ENCODE data around the gene NFKBIA. TPM values are rescaled to one million over a fixed set of nuclear protein-coding genes. Genes with fewer than 3 reads are reported as not detected.

Gene NFKBIA
- total RNA-seq, 1 donor from 2014 or later = 331 TPM

GRCh38 chr14:35392103-35392502, 12.4 kb downstream of the NFKBIA start:
- no peak for ATAC-seq

GRCh38 chr14:35391388-35391710, 13.2 kb downstream of the NFKBIA start:
- intact Hi-C loops (cut with DNase I) = no loop called here
- no peaks in the 10 kb centered on the region for H3K9me3 ChIP-seq
- H3K36me3 ChIP-seq = no peaks in the 10 kb centered on the region
- H3K4me1 ChIP-seq = no peaks in the 10 kb centered on the region
- DNase-seq (no peak), ATAC-seq (no peak)
- H3K27ac ChIP-seq = no peak overlapping the region
- H3K27me3 ChIP-seq (ENCODE audit: low read depth) = no peaks in the 10 kb centered on the region
- TF ChIP-seq CTCF (IDR thresholded peaks at IDR 0.05) = no peak
- no peak overlapping the region for H3K4me3 ChIP-seq

More at GRCh38 chr14:35392103-35392502, 12.4 kb downstream of the NFKBIA start:
- DNase-seq = no peak
- TF ChIP-seq CTCF (IDR thresholded peaks at IDR 0.05) = no peak
- Histone ChIP-seq H3K9me3 (no peaks in the 10 kb centered on the region), H3K27me3 (ENCODE audit: low read depth) (no peaks in the 10 kb centered on the region), H3K4me3 (no peak overlapping the region), H3K27ac (no peak overlapping the region), H3K36me3 (no peaks in the 10 kb centered on the region), H3K4me1 (no peaks in the 10 kb centered on the region)
- intact Hi-C loops (cut with DNase I) = no loop called here

GRCh38 chr14:35390577-35391387, 13.8 kb downstream of the NFKBIA start:
- H3K27me3 ChIP-seq (ENCODE audit: low read depth) = no peaks in the 10 kb centered on the region
- H3K9me3 ChIP-seq = no peaks in the 10 kb centered on the region
- DNase-seq (no peak), ATAC-seq (peak; percentile 25 to 57)
- no peak overlapping the region for H3K4me3 ChIP-seq
- H3K36me3 ChIP-seq = no peaks in the 10 kb centered on the region
- intact Hi-C loops (cut with DNase I) = no loop called here
- no peak for TF ChIP-seq CTCF (IDR thresholded peaks at IDR 0.05)
- H3K27ac ChIP-seq = no peak overlapping the region
- peaks cover 4% of the 10 kb centered on the region for H3K4me1 ChIP-seq

GRCh38 chr14:35389315-35389667, 15.3 kb downstream of the NFKBIA start:
- Histone ChIP-seq H3K9me3 (no peaks in the 10 kb centered on the region), H3K4me1 (peaks cover 17% of the 10 kb centered on the region), H3K36me3 (no peaks in the 10 kb centered on the region), H3K27me3 (ENCODE audit: low read depth) (no peaks in the 10 kb centered on the region), H3K4me3 (no peak overlapping the region), H3K27ac (no peak overlapping the region)
- no peak for ATAC-seq
- DNase-seq = no peak
- intact Hi-C loops (cut with DNase I) = no loop called here
- no peak for TF ChIP-seq CTCF (IDR thresholded peaks at IDR 0.05)

GRCh38 chr14:35388656-35389314, 15.8 kb downstream of the NFKBIA start:
- no peak for DNase-seq
- no peaks in the 10 kb centered on the region for H3K27me3 ChIP-seq (ENCODE audit: low read depth)
- no peak for ATAC-seq
- no peaks in the 10 kb centered on the region for H3K9me3 ChIP-seq
- no peak overlapping the region for H3K27ac ChIP-seq
- TF ChIP-seq CTCF (IDR thresholded peaks at IDR 0.05) = no peak
- no peaks in the 10 kb centered on the region for H3K36me3 ChIP-seq
- no peak overlapping the region for H3K4me3 ChIP-seq
- intact Hi-C loops (cut with DNase I) = no loop called here
- peaks cover 22% of the 10 kb centered on the region for H3K4me1 ChIP-seq
